ENCODE data around the gene TRUB1. TPM values are rescaled to one million over a fixed set of nuclear protein-coding genes. Genes with fewer than 3 reads are reported as not detected.

The TRUB1 gene
- total and polyA plus RNA-seq, 2 donors (not counting 3 experiments of a cell fraction or from before 2014, with no cell fraction given): 4.6 to 16.7 TPM

DNA sequence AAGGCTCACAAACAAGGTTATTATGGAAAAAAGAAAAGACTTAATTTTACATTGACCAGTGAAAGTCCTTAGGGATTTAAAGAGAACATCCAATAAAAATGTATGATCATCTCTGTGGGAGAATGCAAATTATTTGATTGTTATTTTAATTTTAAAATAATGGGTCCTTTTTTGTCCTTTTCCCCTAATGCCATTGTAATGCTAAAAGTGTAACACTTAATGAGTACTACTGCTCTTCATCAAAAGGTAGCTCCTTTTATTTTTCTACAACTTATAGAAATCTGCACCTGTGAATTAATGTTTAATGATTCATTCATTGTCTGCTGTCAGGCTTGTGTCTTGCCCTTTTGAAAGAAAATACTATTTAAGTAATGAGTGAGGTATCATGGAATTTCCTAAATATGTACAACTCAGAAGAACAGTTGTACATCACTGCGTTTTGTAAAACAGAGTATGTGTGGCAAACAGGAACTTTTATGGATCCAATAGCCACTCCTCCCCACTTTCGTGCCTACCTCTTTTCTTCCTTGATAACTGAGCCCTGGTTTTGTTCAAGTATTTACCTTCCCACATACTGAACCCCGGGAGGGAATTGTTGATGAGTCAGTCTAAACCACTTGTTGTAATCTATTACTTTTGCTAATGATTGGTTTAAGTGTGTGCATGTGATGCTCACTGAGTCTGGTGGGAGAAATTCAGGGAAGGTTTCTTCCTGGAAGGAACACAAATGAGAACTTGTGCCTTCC, 19.9 kb upstream of the TRUB1 start:
- Histone ChIP-seq H4K20me1 (replicated peaks; ENCODE audit: control insufficient read depth, extremely low read depth, insufficient read depth, low read length) (no peaks in the 10 kb centered on the region), H3K79me2 (ENCODE audit: control insufficient read depth, insufficient read depth, low read length) (no peaks in the 10 kb centered on the region), H3K4me3 (replicated peaks in 1 of 3; ENCODE audit: insufficient read depth in 1 of 3, low read depth in 1 of 3, low read length in 3 of 3) (no peak overlapping the region), H3K27me3 (ENCODE audit: control insufficient read depth in 2 of 2, insufficient read depth in 2 of 2, low read length in 2 of 2) (no peaks in the 10 kb centered on the region), H2AFZ (ENCODE audit: low read depth, low read length) (no peak overlapping the region), H3K9me1 (replicated peaks; ENCODE audit: control insufficient read depth, extremely low read depth, insufficient read depth, low read length) (no peaks in the 10 kb centered on the region), H3K36me3 (ENCODE audit: control insufficient read depth in 2 of 2, extremely low read depth in 1 of 2, insufficient read depth in 2 of 2, low read length in 2 of 2) (no peaks in the 10 kb centered on the region), H3K9ac (replicated peaks; ENCODE audit: extremely low read depth, insufficient read depth, low read length) (no peak overlapping the region), H3K27ac (ENCODE audit: insufficient read depth, low read depth, low read length) (no peak overlapping the region), H3K4me1 (ENCODE audit: control insufficient read depth, extremely low read depth, insufficient read depth, low read length) (no peaks in the 10 kb centered on the region), H3K4me2 (ENCODE audit: insufficient read depth, low read length) (no peak overlapping the region), H3K9me3 (replicated peaks; ENCODE audit: control insufficient read depth, insufficient read depth, low read length) (no peaks in the 10 kb centered on the region)
- DNase-seq (ENCODE audit: low read depth, low spot score) (no peak), FAIRE-seq (no peak)
- CTCF ChIA-PET: interaction anchor here (1.0 kb wide), 1 partner anchor 39 kb away, joined by 4 read pairs; no protein-coding TSS in a partner anchor
- TF ChIP-seq POLR2AphosphoS5 (IDR thresholded peaks at IDR 0.05; ENCODE audit: insufficient read depth, low read depth, low read length) (no peak), FOS (IDR thresholded peaks at IDR 0.05; ENCODE audit: borderline replicate concordance, insufficient read depth, low read length) (no peak), POLR2A (IDR thresholded peaks at IDR 0.05; ENCODE audit: low read depth, low read length) (no peak), GATA2 (IDR thresholded peaks at IDR 0.05; ENCODE audit: insufficient read depth, insufficient read length, low read depth, low read length) (no peak), JUN (IDR thresholded peaks at IDR 0.05; ENCODE audit: borderline replicate concordance, insufficient read depth, insufficient read length, low read depth) (no peak), EZH2 (IDR thresholded peaks at IDR 0.05; ENCODE audit: borderline replicate concordance, low read depth, low read length, severe bottlenecking) (no peak), MYC (IDR thresholded peaks at IDR 0.05; ENCODE audit: low read depth, low read length) (no peak)
- TF ChIP-seq, protein P1, sequence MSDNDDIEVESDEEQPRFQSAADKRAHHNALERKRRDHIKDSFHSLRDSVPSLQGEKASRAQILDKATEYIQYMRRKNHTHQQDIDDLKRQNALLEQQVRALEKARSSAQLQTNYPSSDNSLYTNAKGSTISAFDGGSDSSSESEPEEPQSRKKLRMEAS (IDR thresholded peaks at IDR 0.05; ENCODE audit: insufficient read depth, insufficient read length): no peak
- TF ChIP-seq, protein P2, sequence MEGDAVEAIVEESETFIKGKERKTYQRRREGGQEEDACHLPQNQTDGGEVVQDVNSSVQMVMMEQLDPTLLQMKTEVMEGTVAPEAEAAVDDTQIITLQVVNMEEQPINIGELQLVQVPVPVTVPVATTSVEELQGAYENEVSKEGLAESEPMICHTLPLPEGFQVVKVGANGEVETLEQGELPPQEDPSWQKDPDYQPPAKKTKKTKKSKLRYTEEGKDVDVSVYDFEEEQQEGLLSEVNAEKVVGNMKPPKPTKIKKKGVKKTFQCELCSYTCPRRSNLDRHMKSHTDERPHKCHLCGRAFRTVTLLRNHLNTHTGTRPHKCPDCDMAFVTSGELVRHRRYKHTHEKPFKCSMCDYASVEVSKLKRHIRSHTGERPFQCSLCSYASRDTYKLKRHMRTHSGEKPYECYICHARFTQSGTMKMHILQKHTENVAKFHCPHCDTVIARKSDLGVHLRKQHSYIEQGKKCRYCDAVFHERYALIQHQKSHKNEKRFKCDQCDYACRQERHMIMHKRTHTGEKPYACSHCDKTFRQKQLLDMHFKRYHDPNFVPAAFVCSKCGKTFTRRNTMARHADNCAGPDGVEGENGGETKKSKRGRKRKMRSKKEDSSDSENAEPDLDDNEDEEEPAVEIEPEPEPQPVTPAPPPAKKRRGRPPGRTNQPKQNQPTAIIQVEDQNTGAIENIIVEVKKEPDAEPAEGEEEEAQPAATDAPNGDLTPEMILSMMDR (IDR thresholded peaks at IDR 0.05; ENCODE audit: extremely low read depth in 1 of 2, insufficient read depth in 1 of 2, low read depth in 1 of 2, low read length in 2 of 2): no peak
- no TSS peak for BruUV-seq (replicated peaks)
- dilution Hi-C loops (cut with MboI; ENCODE audit: extremely low pct_ligation_motif_present, low sequenced_read_pairs) (no loop called here), intact Hi-C loops (cut with micrococcal nuclease) (no loop called here)
- POLR2A ChIA-PET: no interaction called here
